NCI-H2227 treated with DMSO at 0.1 percent for 48 hours (cell line): ENCODE measurements around the gene SNRNP200.

ENCODE experiments used
- DNase-seq: peaks from one replicate; lab custom pipeline; 2025; lab: John Stamatoyannopoulos, UW

The SNRNP200 gene

GRCh38 chr2:96251721-96252292 lies 53.5 kb downstream of the SNRNP200 start:
- no peak for DNase-seq

- no peak for DNase-seq
These were observed 55.2 kb downstream of the SNRNP200 start for GRCh38 chr2:96250188-96250587.

- DNase-seq: no peak
These were observed 55.7 kb downstream of the SNRNP200 start for GRCh38 chr2:96249654-96250053.

- no peak for DNase-seq
These were observed 56.7 kb downstream of the SNRNP200 start for GRCh38 chr2:96248624-96249023.

- DNase-seq: no peak
These were observed 57.5 kb downstream of the SNRNP200 start for GRCh38 chr2:96247896-96248295.

GRCh38 chr2:96247009-96247408 lies 58.3 kb downstream of the SNRNP200 start:
- no peak for DNase-seq

GRCh38 chr2:96245609-96246390 lies 59.5 kb downstream of the SNRNP200 start:
- DNase-seq: no peak

GRCh38 chr2:96243843-96244242 lies 61.5 kb downstream of the SNRNP200 start:
- no peak for DNase-seq

- no peak for DNase-seq
These were observed 63.3 kb downstream of the SNRNP200 start for GRCh38 chr2:96241900-96242611.

GRCh38 chr2:96241227-96241626 lies 64.1 kb downstream of the SNRNP200 start:
- no peak for DNase-seq

GRCh38 chr2:96240341-96241038 lies 64.9 kb downstream of the SNRNP200 start:
- DNase-seq: no peak

- DNase-seq: peak; percentile 22
These were observed 65.5 kb downstream of the SNRNP200 start for GRCh38 chr2:96239745-96240264.

- DNase-seq: no peak
These were observed 66.3 kb downstream of the SNRNP200 start for GRCh38 chr2:96239091-96239490.

GRCh38 chr2:96238266-96238665 lies 67.1 kb downstream of the SNRNP200 start:
- no peak for DNase-seq

- DNase-seq: no peak
These were observed 68.5 kb downstream of the SNRNP200 start for GRCh38 chr2:96236882-96237281.

- no peak for DNase-seq
These were observed 71.4 kb downstream of the SNRNP200 start for GRCh38 chr2:96233880-96234316.

GRCh38 chr2:96233436-96233835 lies 71.9 kb downstream of the SNRNP200 start:
- no peak for DNase-seq

GRCh38 chr2:96231316-96231715 lies 74.0 kb downstream of the SNRNP200 start:
- no peak for DNase-seq

- no peak for DNase-seq
These were observed 80.3 kb downstream of the SNRNP200 start for GRCh38 chr2:96225016-96225533.
